A549 (cell line): Measurements from ENCODE around the gene GUCA2A.

Experiments
- CHD2 ChIP-seq: fragments of 150-350 bp; IDR thresholded peaks from 2 replicates; pipeline ENCODE4 v1.6.1; 2014; ENCODE audit warnings: low read length; ENCODE audit not compliant: partially characterized antibody
- HES2 ChIP-seq: fragments of >200 bp; sonication (Bioruptor Twin); formaldehyde crosslinking; IDR thresholded peaks from 2 replicates; pipeline ENCODE4 v1.6.1; 2016
- HMGXB4 ChIP-seq: fragments of 250-450 bp; sonication (Bioruptor Pico); IDR thresholded peaks from 2 replicates; pipeline ENCODE4 v1.5.0; 2021; ENCODE audit warnings: mild to moderate bottlenecking, moderate library complexity, borderline replicate concordance
- POLR2A ChIP-seq: IDR thresholded peaks from 2 replicates; pipeline ENCODE4 v1.6.1; 2012; ENCODE audit warnings: mild to moderate bottlenecking, low read length
- RCOR1 ChIP-seq: fragments of 150-350 bp; IDR thresholded peaks from 2 replicates; pipeline ENCODE4 v1.6.1; 2014; ENCODE audit warnings: antibody characterized with exemption, low read length, low read depth
- ZNF302 ChIP-seq: fragments of 250-450 bp; sonication (Bioruptor Pico); IDR thresholded peaks from 2 replicates; pipeline ENCODE4 v1.9.0; 2021; ENCODE audit warnings: inconsistent platforms, mild to moderate bottlenecking, moderate library complexity

GRCh38 chr1:42122408-42122807 is 42.1 kb downstream of the GUCA2A start:
- TF ChIP-seq HMGXB4: no peak
- no peak for TF ChIP-seq CHD2
- no peak for TF ChIP-seq RCOR1
- TF ChIP-seq HES2: no peak
- no peak for TF ChIP-seq POLR2A
- no peak for TF ChIP-seq ZNF302 (CRISPR knock-in tag)
